ENCODE results near the gene PALM.
"Not testable (repeated sequence)": the region's sequence is repeated elsewhere in the genome, so short reads cannot be mapped to it uniquely, and the experiment has no call there.

Gene PALM

GRCh38 chr19:664913-665443 is 43.8 kb upstream of the PALM start:
- Histone ChIP-seq H3K36me3 (replicated peaks; ENCODE audit: insufficient read depth, low read length) (no peaks in the 10 kb centered on the region), H4K20me1 (ENCODE audit: insufficient read depth, low read length) (peaks cover 10% of the 10 kb centered on the region), H3K9me3 (replicated peaks; ENCODE audit: insufficient read depth, low read length) (no peaks in the 10 kb centered on the region), H3F3A (ENCODE audit: insufficient read depth, low read length) (peaks cover 27% of the 10 kb centered on the region), H3K27me3 (replicated peaks; ENCODE audit: insufficient read depth, low read length) (peaks cover 41% of the 10 kb centered on the region), H3K79me2 (ENCODE audit: low read length) (peaks cover 33% of the 10 kb centered on the region), H2AFZ (ENCODE audit: low read length) (peak overlapping the region; percentile 70), H3K27ac (ENCODE audit: low read length) (no peak overlapping the region), H3K4me3 (ENCODE audit: low read length) (no peak overlapping the region), H3K9me2 (replicated peaks; ENCODE audit: insufficient read depth, low read length) (no peaks in the 10 kb centered on the region), H3K4me1 (ENCODE audit: low read length) (peaks cover 10% of the 10 kb centered on the region), H3K4me2 (ENCODE audit: low read depth, low read length) (peak overlapping the region; percentile 25; the same call in 1 of the 2 replicates), H3K9ac (ENCODE audit: low read length) (no peak overlapping the region)
- DNase-seq = peak; percentile 67
- no peak for TF ChIP-seq EZH2 (optimal IDR thresholded peaks at IDR 0.05; ENCODE audit: low read depth, low read length)
- TF ChIP-seq, protein P1, sequence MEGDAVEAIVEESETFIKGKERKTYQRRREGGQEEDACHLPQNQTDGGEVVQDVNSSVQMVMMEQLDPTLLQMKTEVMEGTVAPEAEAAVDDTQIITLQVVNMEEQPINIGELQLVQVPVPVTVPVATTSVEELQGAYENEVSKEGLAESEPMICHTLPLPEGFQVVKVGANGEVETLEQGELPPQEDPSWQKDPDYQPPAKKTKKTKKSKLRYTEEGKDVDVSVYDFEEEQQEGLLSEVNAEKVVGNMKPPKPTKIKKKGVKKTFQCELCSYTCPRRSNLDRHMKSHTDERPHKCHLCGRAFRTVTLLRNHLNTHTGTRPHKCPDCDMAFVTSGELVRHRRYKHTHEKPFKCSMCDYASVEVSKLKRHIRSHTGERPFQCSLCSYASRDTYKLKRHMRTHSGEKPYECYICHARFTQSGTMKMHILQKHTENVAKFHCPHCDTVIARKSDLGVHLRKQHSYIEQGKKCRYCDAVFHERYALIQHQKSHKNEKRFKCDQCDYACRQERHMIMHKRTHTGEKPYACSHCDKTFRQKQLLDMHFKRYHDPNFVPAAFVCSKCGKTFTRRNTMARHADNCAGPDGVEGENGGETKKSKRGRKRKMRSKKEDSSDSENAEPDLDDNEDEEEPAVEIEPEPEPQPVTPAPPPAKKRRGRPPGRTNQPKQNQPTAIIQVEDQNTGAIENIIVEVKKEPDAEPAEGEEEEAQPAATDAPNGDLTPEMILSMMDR (IDR thresholded peaks at IDR 0.05; ENCODE audit: low read length) = peak; percentile 90
- no peak for TF ChIP-seq EZH2phosphoT487 (IDR thresholded peaks at IDR 0.05; ENCODE audit: low read length)

DNA sequence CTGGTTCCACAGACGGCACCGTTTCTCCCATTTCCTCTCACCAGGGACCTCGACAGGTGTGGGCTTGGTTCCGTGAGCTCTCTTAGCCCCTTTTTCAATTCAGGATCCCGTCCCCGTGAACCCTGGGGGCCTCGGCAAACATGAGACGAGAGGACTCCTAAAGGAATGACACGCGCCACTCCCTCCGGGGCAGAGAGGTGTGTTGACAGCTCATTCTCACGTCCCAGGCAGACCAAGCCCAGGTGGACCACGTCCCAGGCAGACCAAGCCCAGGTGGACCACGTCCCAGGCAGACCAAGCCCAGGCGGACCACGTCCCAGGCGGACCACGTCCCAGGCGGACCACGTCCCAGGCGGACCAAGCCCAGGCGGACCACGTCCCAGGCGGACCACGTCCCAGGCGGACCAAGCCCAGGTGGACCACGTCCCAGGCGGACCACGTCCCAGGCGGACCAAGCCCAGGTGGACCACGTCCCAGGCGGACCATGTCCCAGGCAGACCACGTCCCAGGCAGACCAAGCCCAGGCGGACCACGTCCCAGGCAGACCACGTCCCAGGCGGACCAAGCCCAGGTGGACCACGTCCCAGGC is 41.7 kb upstream of the PALM start:
- DNase-seq; H3K9ac ChIP-seq (ENCODE audit: low read length); H3K4me3 ChIP-seq (ENCODE audit: low read length); H3K36me3 ChIP-seq (replicated peaks; ENCODE audit: insufficient read depth, low read length); H2AFZ ChIP-seq (ENCODE audit: low read length); H3F3A ChIP-seq (ENCODE audit: insufficient read depth, low read length); H3K9me2 ChIP-seq (replicated peaks; ENCODE audit: insufficient read depth, low read length); H3K4me2 ChIP-seq (ENCODE audit: low read depth, low read length); H4K20me1 ChIP-seq (ENCODE audit: insufficient read depth, low read length); H3K4me1 ChIP-seq (ENCODE audit: low read length); H3K9me3 ChIP-seq (replicated peaks; ENCODE audit: insufficient read depth, low read length); H3K27ac ChIP-seq (ENCODE audit: low read length): not testable (repeated sequence)
- Histone ChIP-seq H3K79me2 (ENCODE audit: low read length) (peaks cover 14% of the 10 kb centered on the region), H3K27me3 (replicated peaks; ENCODE audit: insufficient read depth, low read length) (peaks cover 62% of the 10 kb centered on the region)

DNA sequence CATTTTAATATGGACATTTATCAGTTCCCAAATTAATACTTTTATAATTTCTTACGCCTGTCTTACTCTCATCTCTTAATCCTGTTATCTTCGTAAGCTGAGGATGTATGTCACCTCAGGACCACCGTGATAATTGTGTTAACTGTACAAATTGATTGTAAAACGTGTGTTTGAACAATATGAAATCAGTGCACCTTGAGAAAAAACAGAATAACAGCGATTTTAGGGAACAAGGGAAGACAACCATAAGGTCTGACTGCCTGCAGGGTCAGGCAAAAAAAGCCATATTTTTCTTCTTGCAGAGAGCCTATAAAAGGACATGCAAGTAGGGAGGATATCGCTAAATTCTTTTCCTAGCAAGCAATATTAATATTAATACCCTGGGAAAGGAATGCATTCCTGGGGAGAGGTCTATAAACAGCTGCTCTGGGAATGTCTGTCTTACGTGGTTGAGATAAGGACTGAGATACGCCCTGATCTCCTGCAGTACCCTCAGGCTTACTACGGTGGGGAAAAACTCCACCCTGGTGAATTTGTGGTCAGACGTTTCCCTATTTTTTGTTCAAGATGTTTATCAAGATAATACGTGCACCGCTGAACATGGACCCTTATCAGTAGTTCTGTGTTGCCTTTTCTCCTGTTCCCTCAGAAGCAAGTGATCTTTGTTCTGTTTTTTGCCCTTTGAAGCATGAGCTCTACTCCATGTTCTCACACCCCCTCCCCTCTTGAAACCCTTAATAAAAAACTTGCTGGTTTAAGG is 39.9 kb upstream of the PALM start:
- not testable (repeated sequence) for H3K79me2 ChIP-seq (ENCODE audit: low read length); H3K9me3 ChIP-seq (replicated peaks; ENCODE audit: insufficient read depth, low read length); DNase-seq; H3K36me3 ChIP-seq (replicated peaks; ENCODE audit: insufficient read depth, low read length); H2AFZ ChIP-seq (ENCODE audit: low read length); H3K4me2 ChIP-seq (ENCODE audit: low read depth, low read length); H3K9me2 ChIP-seq (replicated peaks; ENCODE audit: insufficient read depth, low read length); H4K20me1 ChIP-seq (ENCODE audit: insufficient read depth, low read length); H3F3A ChIP-seq (ENCODE audit: insufficient read depth, low read length); H3K9ac ChIP-seq (ENCODE audit: low read length); H3K4me3 ChIP-seq (ENCODE audit: low read length); H3K27ac ChIP-seq (ENCODE audit: low read length); H3K4me1 ChIP-seq (ENCODE audit: low read length)
- peaks cover 79% of the 10 kb centered on the region for H3K27me3 ChIP-seq (replicated peaks; ENCODE audit: insufficient read depth, low read length)

DNA sequence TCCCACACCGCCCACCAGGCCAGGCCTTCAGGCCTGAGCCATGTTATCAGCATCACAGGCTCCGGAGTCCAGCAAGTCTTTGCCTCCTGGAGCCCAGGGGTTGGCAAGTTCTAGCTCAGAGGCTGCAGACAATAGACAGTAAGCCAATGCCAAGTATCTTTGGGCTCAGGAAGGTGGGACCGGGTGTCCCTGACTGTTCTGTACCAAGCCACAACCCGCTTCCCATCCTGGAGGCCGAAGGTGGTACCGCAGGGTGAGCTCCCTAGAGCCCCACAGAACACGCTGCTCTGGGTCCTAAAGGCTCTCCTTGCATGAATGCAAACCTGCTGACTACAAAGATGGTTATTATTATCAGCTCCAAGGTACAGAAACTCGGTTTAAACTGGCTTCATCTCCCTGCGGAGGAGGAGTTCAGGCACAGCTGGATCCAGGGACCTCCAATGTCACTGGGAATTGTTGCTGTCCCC is 38.1 kb upstream of the PALM start:
- Histone ChIP-seq H3K4me2 (ENCODE audit: low read depth, low read length) (no peak overlapping the region), H4K20me1 (ENCODE audit: insufficient read depth, low read length) (no peaks in the 10 kb centered on the region), H3K27ac (ENCODE audit: low read length) (no peak overlapping the region), H3K27me3 (replicated peaks; ENCODE audit: insufficient read depth, low read length) (peaks cover 96% of the 10 kb centered on the region), H3K79me2 (ENCODE audit: low read length) (no peaks in the 10 kb centered on the region), H2AFZ (ENCODE audit: low read length) (no peak overlapping the region), H3K4me3 (ENCODE audit: low read length) (no peak overlapping the region), H3F3A (ENCODE audit: insufficient read depth, low read length) (no peaks in the 10 kb centered on the region), H3K9me3 (replicated peaks; ENCODE audit: insufficient read depth, low read length) (no peaks in the 10 kb centered on the region), H3K36me3 (replicated peaks; ENCODE audit: insufficient read depth, low read length) (no peaks in the 10 kb centered on the region), H3K9me2 (replicated peaks; ENCODE audit: insufficient read depth, low read length) (no peaks in the 10 kb centered on the region), H3K9ac (ENCODE audit: low read length) (no peak overlapping the region), H3K4me1 (ENCODE audit: low read length) (no peaks in the 10 kb centered on the region)
- no peak for DNase-seq
- TF ChIP-seq EZH2 (optimal IDR thresholded peaks at IDR 0.05; ENCODE audit: low read depth, low read length) = no peak
- TF ChIP-seq, protein P1 (IDR thresholded peaks at IDR 0.05; ENCODE audit: low read length) = peak; percentile 29
